ENCODE measurements around the gene EEF1A2. TPM values are rescaled to one million over a fixed set of nuclear protein-coding genes. Genes with fewer than 3 reads are reported as not detected.

The EEF1A2 gene
- total RNA-seq, 1 experiment from 2014 or later: 359 TPM

DNA sequence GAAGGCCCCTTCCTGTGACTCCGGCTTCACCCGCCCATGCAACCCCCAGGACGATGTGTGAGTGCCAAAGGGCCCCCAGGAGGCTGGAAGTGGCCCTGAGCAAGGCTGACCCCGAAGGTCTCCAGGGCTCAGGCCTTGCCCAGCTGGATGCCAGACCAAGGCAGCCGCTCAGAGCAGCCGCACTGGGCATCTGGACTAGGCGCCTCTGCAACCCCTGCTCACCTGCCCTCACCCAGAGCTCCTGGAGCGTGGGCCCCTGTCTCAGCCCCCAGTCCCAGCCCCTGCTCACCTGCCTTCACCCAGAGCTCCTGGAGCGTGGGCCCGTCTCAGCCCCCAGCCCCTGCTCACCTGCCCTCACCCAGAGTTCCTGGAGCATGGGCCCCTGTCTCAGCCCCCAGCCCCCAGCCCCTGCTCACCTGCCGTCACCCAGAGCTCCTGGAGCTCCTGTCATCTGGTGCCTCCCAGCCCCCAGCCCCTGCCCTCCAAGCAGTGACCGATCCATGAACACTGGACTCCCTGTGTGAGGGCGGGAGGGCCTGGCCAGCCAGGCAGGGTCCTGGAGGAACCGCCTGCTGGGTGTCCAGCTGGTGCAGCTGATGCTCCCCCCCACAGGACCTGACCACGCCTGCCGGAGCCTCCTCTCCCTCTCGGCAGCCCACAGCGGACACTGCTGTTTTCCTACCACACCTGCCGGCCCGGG, 47.5 kb upstream of the EEF1A2 start:
- intact Hi-C loops (cut with micrococcal nuclease; ENCODE audit: unreplicated experiment): no loop called here
- no TSS peak for BruUV-seq (replicated peaks)
- no peak overlapping the region for H3K4me3 Mint-ChIP-seq (ENCODE audit: low read depth, unreplicated experiment)
- TF ChIP-seq, protein P1, sequence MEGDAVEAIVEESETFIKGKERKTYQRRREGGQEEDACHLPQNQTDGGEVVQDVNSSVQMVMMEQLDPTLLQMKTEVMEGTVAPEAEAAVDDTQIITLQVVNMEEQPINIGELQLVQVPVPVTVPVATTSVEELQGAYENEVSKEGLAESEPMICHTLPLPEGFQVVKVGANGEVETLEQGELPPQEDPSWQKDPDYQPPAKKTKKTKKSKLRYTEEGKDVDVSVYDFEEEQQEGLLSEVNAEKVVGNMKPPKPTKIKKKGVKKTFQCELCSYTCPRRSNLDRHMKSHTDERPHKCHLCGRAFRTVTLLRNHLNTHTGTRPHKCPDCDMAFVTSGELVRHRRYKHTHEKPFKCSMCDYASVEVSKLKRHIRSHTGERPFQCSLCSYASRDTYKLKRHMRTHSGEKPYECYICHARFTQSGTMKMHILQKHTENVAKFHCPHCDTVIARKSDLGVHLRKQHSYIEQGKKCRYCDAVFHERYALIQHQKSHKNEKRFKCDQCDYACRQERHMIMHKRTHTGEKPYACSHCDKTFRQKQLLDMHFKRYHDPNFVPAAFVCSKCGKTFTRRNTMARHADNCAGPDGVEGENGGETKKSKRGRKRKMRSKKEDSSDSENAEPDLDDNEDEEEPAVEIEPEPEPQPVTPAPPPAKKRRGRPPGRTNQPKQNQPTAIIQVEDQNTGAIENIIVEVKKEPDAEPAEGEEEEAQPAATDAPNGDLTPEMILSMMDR (IDR thresholded peaks at IDR 0.05; ENCODE audit: unreplicated experiment): no peak
- CTCF ChIA-PET: interaction anchor here (1.0 kb wide), 1 partner anchor 9 kb away, joined by 3 read pairs; the partner anchor contains the start of gene PTK6
- H3K9me3 Mint-ChIP-seq (ENCODE audit: low read depth, unreplicated experiment): no peaks in the 10 kb centered on the region
- peaks cover 5% of the 10 kb centered on the region for H3K36me3 Mint-ChIP-seq (ENCODE audit: insufficient read depth, unreplicated experiment)
- H3K4me1 Mint-ChIP-seq (ENCODE audit: low read depth, unreplicated experiment): peaks cover 27% of the 10 kb centered on the region
- peaks cover 14% of the 10 kb centered on the region for H3K27me3 Mint-ChIP-seq (ENCODE audit: unreplicated experiment)
- no peak for DNase-seq
- no peak overlapping the region for H3K27ac Mint-ChIP-seq (ENCODE audit: unreplicated experiment)

DNA sequence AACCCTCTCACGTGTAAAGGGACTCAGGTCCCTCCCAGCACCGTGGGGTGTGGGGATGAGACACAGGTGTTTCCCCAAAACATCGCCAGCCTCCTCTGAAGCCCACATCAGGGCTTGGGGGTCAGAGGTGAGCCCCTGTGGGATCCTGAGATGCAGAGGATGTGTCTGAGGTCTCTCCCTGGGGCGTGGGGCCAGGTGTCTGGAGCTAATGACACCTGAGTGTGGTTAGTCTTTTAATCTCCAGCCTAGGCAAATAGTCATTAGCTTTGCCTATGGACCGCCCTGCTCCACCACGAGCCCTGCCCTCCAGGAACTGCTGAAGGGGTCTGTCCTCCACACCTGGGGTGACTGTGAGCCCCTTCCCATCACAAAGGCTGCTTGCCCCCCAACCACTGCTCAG, 46.9 kb upstream of the EEF1A2 start:
- H3K4me1 Mint-ChIP-seq (ENCODE audit: low read depth, unreplicated experiment): peaks cover 27% of the 10 kb centered on the region
- H3K4me3 Mint-ChIP-seq (ENCODE audit: low read depth, unreplicated experiment): no peak overlapping the region
- TF ChIP-seq, protein P1 (IDR thresholded peaks at IDR 0.05; ENCODE audit: unreplicated experiment): no peak
- intact Hi-C loops (cut with micrococcal nuclease; ENCODE audit: unreplicated experiment): no loop called here
- H3K27me3 Mint-ChIP-seq (ENCODE audit: unreplicated experiment): peaks cover 14% of the 10 kb centered on the region
- no peak for DNase-seq
- H3K36me3 Mint-ChIP-seq (ENCODE audit: insufficient read depth, unreplicated experiment): peaks cover 5% of the 10 kb centered on the region
- BruUV-seq (replicated peaks): no TSS peak
- H3K27ac Mint-ChIP-seq (ENCODE audit: unreplicated experiment): no peak overlapping the region
- no peaks in the 10 kb centered on the region for H3K9me3 Mint-ChIP-seq (ENCODE audit: low read depth, unreplicated experiment)
- CTCF ChIA-PET: interaction anchor here (0.6 to 1.2 kb wide), 3 partner anchors 8 to 141 kb away, joined by 3 to 6 read pairs (median 5); partner anchors contain the start of genes HELZ2 and PTK6

DNA sequence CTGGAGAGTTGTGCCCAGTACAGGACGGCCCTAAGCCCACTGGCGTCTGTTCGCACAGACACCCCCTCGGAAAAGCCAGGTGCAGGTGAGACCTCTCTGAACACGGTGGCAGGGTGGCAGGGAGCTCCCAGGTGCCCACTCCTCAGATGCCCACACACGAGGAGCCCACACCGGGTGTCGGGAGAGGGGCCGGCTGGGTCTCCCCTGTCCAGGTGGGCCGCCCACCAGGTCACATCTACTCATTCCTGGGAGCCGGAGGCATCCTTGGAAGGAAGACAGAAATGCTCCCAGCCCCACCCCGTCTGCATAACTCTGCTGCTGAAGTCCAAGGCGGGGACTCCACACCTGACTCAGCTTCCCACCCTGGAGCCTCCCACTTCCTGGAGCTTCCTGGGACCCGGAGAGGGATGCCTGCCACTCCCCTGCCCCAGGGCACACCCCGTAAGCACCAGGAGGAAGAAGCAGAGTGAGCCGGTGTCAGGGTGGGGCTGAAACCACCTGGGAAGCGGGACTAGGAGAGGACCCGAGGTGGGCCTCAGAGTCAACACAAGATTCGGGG, 46.2 kb upstream of the EEF1A2 start:
- CTCF ChIA-PET: interaction anchor here (0.6 to 1.2 kb wide), 3 partner anchors 29 to 142 kb away, joined by 3 to 6 read pairs (median 5); partner anchors contain the start of genes HELZ2 and RTEL1

DNA sequence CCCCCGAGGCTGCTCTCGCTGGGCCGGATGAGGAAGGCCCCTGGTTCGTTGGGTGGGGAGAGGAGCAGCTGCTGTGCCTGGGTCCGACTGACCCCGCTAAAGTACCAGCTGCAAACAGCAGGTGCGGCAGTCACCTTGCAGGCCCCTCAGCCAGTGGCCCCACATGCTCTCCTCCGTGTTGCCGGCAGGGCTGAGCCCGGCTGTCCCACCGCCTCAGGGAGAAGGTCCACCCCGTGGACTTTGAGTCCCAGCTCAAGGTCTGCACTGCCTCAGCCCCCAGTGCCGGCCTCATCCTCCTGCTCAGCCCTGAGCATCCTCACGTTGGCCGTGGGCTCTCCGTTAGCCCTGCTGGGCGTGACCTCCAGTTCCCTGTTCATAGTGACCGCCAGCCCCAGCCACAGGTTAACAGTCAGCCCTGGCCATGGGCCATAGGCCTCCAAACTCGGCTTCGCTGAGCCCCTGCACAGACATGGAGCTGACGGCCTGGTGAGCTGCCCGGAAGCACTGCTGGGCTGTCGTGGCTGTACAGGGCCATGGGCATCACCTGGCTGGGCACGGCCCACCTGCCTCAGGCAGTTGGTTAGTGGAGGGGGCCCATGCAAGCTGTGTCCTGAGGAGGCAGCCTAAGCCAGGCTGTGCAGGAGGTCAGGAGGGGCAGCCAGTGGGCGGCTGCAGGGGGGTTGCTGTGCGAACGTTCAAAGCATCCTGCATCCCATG, 45.5 kb upstream of the EEF1A2 start:
- H3K27me3 Mint-ChIP-seq (ENCODE audit: unreplicated experiment): peaks cover 14% of the 10 kb centered on the region
- no peak overlapping the region for H3K4me3 Mint-ChIP-seq (ENCODE audit: low read depth, unreplicated experiment)
- DNase-seq: no peak
- peaks cover 5% of the 10 kb centered on the region for H3K36me3 Mint-ChIP-seq (ENCODE audit: insufficient read depth, unreplicated experiment)
- peaks cover 36% of the 10 kb centered on the region for H3K4me1 Mint-ChIP-seq (ENCODE audit: low read depth, unreplicated experiment)
- TF ChIP-seq, protein P1 (IDR thresholded peaks at IDR 0.05; ENCODE audit: unreplicated experiment): peak; percentile 11
- no TSS peak for BruUV-seq (replicated peaks)
- CTCF ChIA-PET: interaction anchor here (0.7 to 1.2 kb wide), 2 partner anchors 30 to 114 kb away, joined by 3 to 6 read pairs; partner anchors contain the start of genes HELZ2 and RTEL1
- intact Hi-C loops (cut with micrococcal nuclease; ENCODE audit: unreplicated experiment): no loop called here
- no peak overlapping the region for H3K27ac Mint-ChIP-seq (ENCODE audit: unreplicated experiment)
- H3K9me3 Mint-ChIP-seq (ENCODE audit: low read depth, unreplicated experiment): no peaks in the 10 kb centered on the region

More for the DNA sequence above, 46.2 kb upstream of the EEF1A2 start:
- peaks cover 30% of the 10 kb centered on the region for H3K4me1 Mint-ChIP-seq (ENCODE audit: low read depth, unreplicated experiment)
- peaks cover 14% of the 10 kb centered on the region for H3K27me3 Mint-ChIP-seq (ENCODE audit: unreplicated experiment)
- H3K9me3 Mint-ChIP-seq (ENCODE audit: low read depth, unreplicated experiment): no peaks in the 10 kb centered on the region
- intact Hi-C loops (cut with micrococcal nuclease; ENCODE audit: unreplicated experiment): no loop called here
- peaks cover 5% of the 10 kb centered on the region for H3K36me3 Mint-ChIP-seq (ENCODE audit: insufficient read depth, unreplicated experiment)
- DNase-seq: peak; percentile 82
- BruUV-seq (replicated peaks): no TSS peak
- no peak overlapping the region for H3K4me3 Mint-ChIP-seq (ENCODE audit: low read depth, unreplicated experiment)
- TF ChIP-seq, protein P1 (IDR thresholded peaks at IDR 0.05; ENCODE audit: unreplicated experiment): no peak
- H3K27ac Mint-ChIP-seq (ENCODE audit: unreplicated experiment): no peak overlapping the region
